Type B pancreatic cell (in vitro differentiated cells): ENCODE measurements around the gene HP. TPM values are rescaled to one million over a fixed set of nuclear protein-coding genes. Genes with fewer than 3 reads are reported as not detected.

Source experiments
- DNase-seq: peaks from one replicate; pipeline ENCODE4 v3.0.0; 2021; ENCODE audit warnings: mixed read lengths; ENCODE audit not compliant: unreplicated experiment; ENCODE audit errors: extremely low spot score
- H3K27ac Mint-ChIP-seq: 2 replicates; pipeline ENCODE4 v1.8.0; 2021; ENCODE audit warnings: mild to moderate bottlenecking, mixed read lengths
- H3K27me3 Mint-ChIP-seq: 2 replicates; pipeline ENCODE4 v1.8.0; 2021; ENCODE audit warnings: mixed read lengths
- H3K36me3 Mint-ChIP-seq: 2 replicates; pipeline ENCODE4 v1.8.0; 2021; ENCODE audit warnings: mixed read lengths
- H3K4me1 Mint-ChIP-seq: one replicate; pipeline ENCODE4 v1.8.0; 2021; ENCODE audit warnings: mixed read lengths; ENCODE audit not compliant: unreplicated experiment
- H3K4me3 Mint-ChIP-seq: 2 replicates; pipeline ENCODE4 v1.8.0; 2021; ENCODE audit warnings: mild to moderate bottlenecking, mixed read lengths
- H3K9me3 Mint-ChIP-seq: 2 replicates; pipeline ENCODE4 v1.8.0; 2021; ENCODE audit warnings: mixed read lengths
- CTCF ChIP-seq: fragments of 200-600 bp; sonication (generic); conservative IDR thresholded peaks from 2 replicates; pipeline ENCODE4 v1.5.0; 2021; ENCODE audit warnings: antibody characterized with exemption, mild to moderate bottlenecking
- total RNA-seq: library from RNA; stranded (reverse); gene quantifications from 2 replicates; pipeline ENCODE4 v1.2.1, GENCODE V29; 2021; ENCODE audit warnings: low replicate concordance

The HP gene
- total RNA-seq, 1 donor from 2014 or later: not detected

GRCh38 chr16:72098936-72099335, 44.6 kb downstream of the HP start:
- H3K27me3 Mint-ChIP-seq: no peaks in the 10 kb centered on the region
- no peaks in the 10 kb centered on the region for H3K9me3 Mint-ChIP-seq
- H3K27ac Mint-ChIP-seq: no peak overlapping the region
- no peak for TF ChIP-seq CTCF
- H3K4me3 Mint-ChIP-seq: no peak overlapping the region
- peaks cover 10% of the 10 kb centered on the region for H3K4me1 Mint-ChIP-seq
- no peak for DNase-seq
- peaks cover 17% of the 10 kb centered on the region for H3K36me3 Mint-ChIP-seq

DNA sequence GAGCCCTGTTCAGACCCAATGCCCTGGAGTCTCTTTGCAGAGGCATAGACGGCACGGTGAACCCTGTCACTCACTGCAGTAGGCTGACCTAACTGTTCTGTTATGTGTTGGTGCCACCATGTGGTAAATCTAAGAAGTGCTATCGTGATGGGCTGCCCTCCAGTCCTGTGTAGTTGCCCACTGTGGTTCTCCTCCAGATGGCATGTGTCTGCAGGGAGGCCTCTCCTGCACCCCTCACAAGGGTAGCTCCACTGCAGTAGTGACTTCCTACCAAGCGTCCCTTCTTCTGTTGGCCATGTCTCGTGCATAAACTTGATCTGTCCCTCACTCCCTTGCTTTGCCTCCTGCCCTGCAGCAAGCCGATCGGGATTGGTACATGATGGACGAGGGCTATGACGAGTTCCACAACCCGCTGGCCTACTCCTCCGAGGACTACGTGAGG, 45.1 kb downstream of the HP start:
- Mint-ChIP-seq H3K27me3 (no peaks in the 10 kb centered on the region), H3K36me3 (peaks cover 17% of the 10 kb centered on the region)

DNA sequence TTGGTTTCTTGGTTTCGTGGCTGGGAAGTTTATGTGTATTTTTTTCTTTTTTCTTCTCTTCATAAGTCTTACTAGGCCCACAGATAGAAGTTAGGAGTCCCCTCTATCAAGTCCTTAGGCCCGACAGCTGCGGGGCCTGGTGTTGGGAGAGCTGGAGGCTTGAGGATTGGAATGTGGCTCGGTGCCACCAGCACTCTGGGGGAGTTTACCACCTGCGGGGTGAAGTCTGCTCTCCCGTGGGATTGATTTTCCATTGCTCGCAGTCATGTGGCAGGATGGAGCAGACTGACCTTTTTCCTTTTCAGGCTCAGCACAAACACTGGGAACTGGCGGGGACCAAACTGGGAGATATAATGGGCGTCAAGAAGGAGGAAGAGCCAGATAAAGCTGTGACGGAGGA, 46.9 kb downstream of the HP start:
- no peaks in the 10 kb centered on the region for H3K4me1 Mint-ChIP-seq
- no peaks in the 10 kb centered on the region for H3K9me3 Mint-ChIP-seq
- H3K4me3 Mint-ChIP-seq: no peak overlapping the region
- H3K27ac Mint-ChIP-seq: no peak overlapping the region
- H3K36me3 Mint-ChIP-seq: peaks cover 17% of the 10 kb centered on the region
- no peak for DNase-seq
- TF ChIP-seq CTCF: no peak
- no peaks in the 10 kb centered on the region for H3K27me3 Mint-ChIP-seq

More for the DNA sequence above, 45.1 kb downstream of the HP start:
- DNase-seq: no peak
- peaks cover 10% of the 10 kb centered on the region for H3K4me1 Mint-ChIP-seq
- no peaks in the 10 kb centered on the region for H3K9me3 Mint-ChIP-seq
- H3K4me3 Mint-ChIP-seq: no peak overlapping the region
- TF ChIP-seq CTCF: peak; percentile 73
- H3K27ac Mint-ChIP-seq: no peak overlapping the region

DNA sequence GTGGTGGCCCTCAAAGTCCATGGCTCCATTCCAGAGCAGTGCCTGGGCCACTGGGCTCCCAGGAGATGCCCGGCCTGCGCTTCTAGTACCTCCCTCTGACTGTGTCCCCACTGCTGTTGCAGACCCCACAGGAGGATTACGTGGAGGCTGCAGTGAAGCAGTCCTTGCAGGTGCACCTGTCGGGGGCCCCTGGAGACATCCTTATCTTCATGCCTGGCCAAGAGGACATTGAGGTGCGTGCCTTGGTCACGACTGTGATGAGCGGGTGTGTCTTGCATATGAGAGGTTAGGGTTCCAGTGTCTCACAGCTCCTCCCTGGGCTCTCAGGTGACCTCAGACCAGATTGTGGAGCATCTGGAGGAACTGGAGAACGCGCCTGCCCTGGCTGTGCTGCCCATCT, 50.6 kb downstream of the HP start:
- Mint-ChIP-seq H3K4me1 (no peaks in the 10 kb centered on the region), H3K4me3 (no peak overlapping the region), H3K27me3 (no peaks in the 10 kb centered on the region), H3K27ac (no peak overlapping the region), H3K36me3 (peaks cover 11% of the 10 kb centered on the region), H3K9me3 (no peaks in the 10 kb centered on the region)
- peak; percentile 40 for DNase-seq
- no peak for TF ChIP-seq CTCF

DNA sequence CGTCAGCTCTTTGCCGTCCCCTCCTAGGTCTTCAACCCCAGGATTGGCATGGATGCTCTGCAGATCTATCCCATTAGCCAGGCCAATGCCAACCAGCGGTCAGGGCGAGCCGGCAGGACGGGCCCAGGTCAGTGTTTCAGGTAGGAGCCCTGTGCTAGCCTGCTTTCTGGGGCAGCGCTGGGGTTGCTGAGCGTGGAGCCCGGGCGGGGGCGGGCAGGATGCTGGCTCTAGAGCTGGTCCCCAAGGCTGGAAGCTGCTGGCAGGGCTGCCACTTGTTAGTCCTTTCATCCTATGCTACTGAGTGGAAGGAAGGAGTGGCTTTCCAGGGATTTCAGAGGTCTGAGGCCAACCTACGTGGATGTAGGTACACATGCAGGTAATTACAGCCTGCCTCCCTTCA, 51.7 kb downstream of the HP start:
- peak; percentile 13 for DNase-seq
- TF ChIP-seq CTCF: no peak
- Mint-ChIP-seq H3K36me3 (peaks cover 11% of the 10 kb centered on the region), H3K4me1 (no peaks in the 10 kb centered on the region), H3K27me3 (no peaks in the 10 kb centered on the region), H3K4me3 (no peak overlapping the region), H3K9me3 (no peaks in the 10 kb centered on the region), H3K27ac (no peak overlapping the region)

DNA sequence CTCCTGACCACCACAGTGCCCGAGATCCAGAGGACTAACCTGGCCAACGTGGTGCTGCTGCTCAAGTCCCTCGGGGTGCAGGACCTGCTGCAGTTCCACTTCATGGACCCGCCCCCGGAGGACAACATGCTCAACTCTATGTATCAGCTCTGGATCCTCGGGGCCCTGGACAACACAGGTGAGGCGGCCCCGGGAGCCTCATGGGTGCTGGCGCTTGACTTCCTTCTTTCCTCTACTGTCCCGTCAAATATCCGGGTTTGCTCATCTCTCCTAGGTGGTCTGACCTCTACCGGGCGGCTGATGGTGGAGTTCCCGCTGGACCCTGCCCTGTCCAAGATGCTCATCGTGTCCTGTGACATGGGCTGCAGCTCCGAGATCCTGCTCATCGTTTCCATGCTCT, 53.1 kb downstream of the HP start:
- no peak for DNase-seq
- no peak for TF ChIP-seq CTCF
- Mint-ChIP-seq H3K9me3 (no peaks in the 10 kb centered on the region), H3K27me3 (no peaks in the 10 kb centered on the region), H3K4me1 (no peaks in the 10 kb centered on the region), H3K27ac (no peak overlapping the region), H3K36me3 (peaks cover 7% of the 10 kb centered on the region), H3K4me3 (no peak overlapping the region)
